Measurements from ENCODE around the gene COMTD1. TPM values are rescaled to one million over a fixed set of nuclear protein-coding genes. Genes with fewer than 3 reads are reported as not detected.

The COMTD1 gene
- total and polyA plus RNA-seq, 12 donors = 2.0 to 137 (median 32.7) TPM

DNA sequence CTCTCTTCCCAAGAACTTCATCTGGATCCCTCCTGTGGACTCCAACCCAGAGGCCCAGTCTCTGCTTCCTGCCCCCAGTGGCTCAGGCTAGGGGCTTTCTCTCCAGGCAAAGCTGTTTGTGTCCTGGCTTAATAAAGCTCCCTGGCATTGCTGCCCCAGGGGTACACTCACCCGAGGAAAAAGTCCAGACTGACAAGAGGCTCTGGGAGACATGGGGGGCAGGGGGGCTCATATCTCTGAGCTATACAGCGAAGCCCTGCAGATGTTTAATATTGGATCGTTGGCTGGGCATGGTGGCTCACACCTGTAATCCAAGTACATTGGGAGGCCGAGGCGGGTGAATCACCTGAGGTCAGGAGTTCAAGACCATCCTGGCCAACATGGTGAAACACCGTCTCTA is 10.7 kb upstream of the COMTD1 start:
- no peak for DNase-seq
- Histone ChIP-seq H3K27me3 (no peaks in the 10 kb centered on the region), H3K9me3 (replicated peaks in 1 of 3) (no peaks in the 10 kb centered on the region), H3K4me1 (replicated peaks in 1 of 2) (no peaks in the 10 kb centered on the region), H3K36me3 (replicated peaks in 1 of 2) (no peaks in the 10 kb centered on the region), H3K27ac (no peak overlapping the region), H3K4me3 (no peak overlapping the region)
- intact Hi-C loops (cut with DNase I) = no loop called here
- WGBS, 4 donors = 81 to 92% (median 87%) methylated on average over 5 to 6 of the region's 6 CpGs
- TF ChIP-seq POLR2A (IDR thresholded peaks at IDR 0.05) = no peak
- TF ChIP-seq CTCF (IDR thresholded peaks at IDR 0.05) = no peak

- WGBS, 4 donors = 86 to 93% (median 92%) methylated on average over 10 of the region's 10 CpGs
- TF ChIP-seq CTCF (IDR thresholded peaks at IDR 0.05) = no peak
- TF ChIP-seq POLR2A (IDR thresholded peaks at IDR 0.05) = no peak
- Histone ChIP-seq H3K27me3 (no peaks in the 10 kb centered on the region), H3K36me3 (replicated peaks in 1 of 2) (no peaks in the 10 kb centered on the region), H3K9me3 (replicated peaks in 1 of 3) (no peaks in the 10 kb centered on the region), H3K27ac (no peak overlapping the region), H3K4me1 (replicated peaks in 1 of 2) (no peaks in the 10 kb centered on the region), H3K4me3 (no peak overlapping the region)
- intact Hi-C loops (cut with DNase I) = no loop called here
- no peak for DNase-seq
Measured at GRCh38 chr10:75245354-75246250, 9.8 kb upstream of the COMTD1 start.

DNA sequence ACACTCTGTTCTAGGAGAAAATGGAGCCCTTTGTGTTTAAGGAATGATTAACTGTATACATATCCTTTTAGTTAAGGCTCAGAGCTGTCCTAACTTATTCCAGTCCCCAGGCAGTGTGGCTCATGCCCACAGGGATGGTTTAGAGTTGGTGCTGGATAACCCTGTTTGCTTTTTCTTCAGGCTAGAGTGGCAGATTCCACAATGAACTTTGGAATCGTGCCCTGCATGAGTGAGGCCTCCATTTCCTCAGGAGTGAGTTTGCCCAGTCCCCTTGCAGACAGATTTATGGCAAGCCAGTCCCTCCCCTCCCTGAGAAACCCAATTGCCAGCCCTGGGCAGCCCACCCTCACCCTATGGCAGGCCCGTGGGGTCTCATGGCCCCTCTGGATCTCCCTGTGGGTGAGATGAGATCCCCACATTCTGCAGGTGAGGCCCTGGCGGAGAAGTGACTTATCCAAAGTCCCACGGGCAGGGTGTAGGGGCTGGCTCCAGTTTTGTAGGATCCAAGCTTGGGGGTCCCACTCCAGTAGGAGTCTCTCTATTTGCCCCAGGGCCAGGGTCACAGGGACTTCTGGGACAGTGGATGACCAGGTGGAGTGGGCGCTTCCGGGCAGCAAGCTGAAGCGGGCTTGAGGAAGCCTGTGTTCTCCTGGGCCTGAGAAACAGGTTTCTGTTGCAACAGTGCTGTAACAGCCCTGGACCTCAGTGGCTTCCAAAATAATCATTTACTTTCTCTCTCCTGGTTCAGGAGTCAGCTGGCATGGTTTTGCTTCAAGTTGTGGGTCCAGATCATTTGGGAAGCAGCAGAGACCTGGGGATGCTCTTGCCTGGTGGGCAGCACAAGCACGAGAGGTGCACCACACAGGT is 9.0 kb upstream of the COMTD1 start:
- no peaks in the 10 kb centered on the region for H3K27me3 ChIP-seq
- WGBS, 4 donors = 80 to 90% (median 87%) methylated on average over 5 to 8 of the region's 8 CpGs
- no peak overlapping the region for H3K27ac ChIP-seq
- no peaks in the 10 kb centered on the region for H3K36me3 ChIP-seq (replicated peaks in 1 of 2)
- H3K4me1 ChIP-seq (replicated peaks in 1 of 2) = no peaks in the 10 kb centered on the region
- H3K9me3 ChIP-seq (replicated peaks in 1 of 3) = no peaks in the 10 kb centered on the region
- no peak for DNase-seq
- intact Hi-C loops (cut with DNase I) = no loop called here
- TF ChIP-seq CTCF (IDR thresholded peaks at IDR 0.05) (no peak), POLR2A (IDR thresholded peaks at IDR 0.05) (no peak)
- H3K4me3 ChIP-seq = no peak overlapping the region

- 84 to 93% (median 90%) methylated on average over 10 of the region's 10 CpGs for WGBS, 4 donors
- Histone ChIP-seq H3K9me3 (replicated peaks in 1 of 3) (no peaks in the 10 kb centered on the region), H3K27ac (no peak overlapping the region), H3K36me3 (replicated peaks in 1 of 2) (no peaks in the 10 kb centered on the region), H3K4me3 (no peak overlapping the region), H3K27me3 (no peaks in the 10 kb centered on the region), H3K4me1 (replicated peaks in 1 of 2) (no peaks in the 10 kb centered on the region)
- DNase-seq = peak in 1 of 7 donors; percentile 4
- intact Hi-C loops (cut with DNase I) = no loop called here
- TF ChIP-seq CTCF (IDR thresholded peaks at IDR 0.05) (no peak), POLR2A (IDR thresholded peaks at IDR 0.05) (no peak)
Measured at GRCh38 chr10:75243426-75243825, 7.7 kb upstream of the COMTD1 start.
